Articular chondrocyte of knee joint (primary cell): Measurements from ENCODE around the gene CWF19L1. TPM values are rescaled to one million over a fixed set of nuclear protein-coding genes. Genes with fewer than 3 reads are reported as not detected.
A peak's percentile ranks its signal among the peaks of the same experiment; 100 is the strongest.

Experiments used
- small RNA-seq: library from RNA; depleted of rRNA; stranded (forward); fragments of <200 nt; gene quantifications from one replicate; pipeline ENCODE3, GENCODE V24; 2012
- total RNA-seq: library from RNA; depleted of rRNA; stranded (reverse); fragments of >200 nt; gene quantifications from 2 replicates; pipeline ENCODE4 v1.2.3, GENCODE V29; 2012

Gene CWF19L1
- 21.8 and 33.3 TPM in 2 replicates for total RNA-seq

DNA sequence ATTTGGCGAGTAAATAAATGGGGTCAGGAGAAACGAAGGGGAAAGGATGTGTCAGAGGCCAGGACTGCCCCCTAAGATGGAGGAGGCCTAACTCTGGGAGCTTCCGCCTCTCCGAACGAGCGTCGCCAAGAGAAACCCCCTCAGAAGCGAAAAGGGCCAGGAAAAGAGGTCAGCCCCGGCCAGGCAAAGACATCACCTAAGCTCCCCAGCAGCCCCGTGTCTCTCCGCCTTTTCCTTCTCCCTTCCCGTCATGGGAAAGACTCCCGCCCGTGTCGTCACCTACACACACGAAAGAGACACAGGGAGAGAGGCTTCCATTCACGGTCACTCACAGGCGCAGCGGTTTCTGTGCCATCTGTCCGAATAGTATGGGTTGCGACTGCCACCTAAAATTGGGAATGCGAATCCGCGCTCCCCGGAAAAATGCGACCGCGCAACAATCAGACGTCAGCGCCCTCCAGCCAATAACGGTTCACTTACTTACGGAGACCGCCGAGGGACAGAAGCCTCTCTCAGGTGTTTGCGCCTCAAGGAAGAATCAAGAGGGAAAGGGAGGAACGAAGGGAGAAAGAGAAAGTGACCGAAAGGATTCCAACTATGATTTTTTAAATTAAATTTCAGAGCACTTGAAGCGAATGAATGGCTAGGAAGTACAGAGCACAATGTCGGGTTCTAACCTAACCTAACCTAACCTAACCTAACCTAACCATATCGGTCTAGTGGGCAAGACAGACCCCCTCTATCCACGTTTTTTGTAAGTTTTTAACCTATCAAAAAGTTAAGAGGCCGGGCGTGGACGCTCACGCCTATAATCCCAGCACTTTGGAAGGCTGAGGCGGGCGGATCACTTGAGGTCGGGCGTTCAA, at the start of gene CWF19L1:
Gene CWF19L1, minus strand, starts transcription at position 400 of the 866 bp plus-strand sequence. Its CDS starts 45 bp downstream, at position 355.

GRCh38 chr10:100286051-100287033, 18.9 kb upstream of the CWF19L1 start, which contains the start of gene BLOC1S2:
TSS of gene BLOC1S2 (minus strand) at chr10:100286680. CDS start at chr10:100286659, 21 bp downstream.

GRCh38 chr10:100185364-100186252, 81.8 kb downstream of the CWF19L1 start, which contains the start of gene ERLIN1:
TSS of gene ERLIN1 (minus strand) at chr10:100186029. CDS start at chr10:100185626, 403 bp downstream.

Small RNAs within 50 kb of the gene (small RNA-seq; reads per million reads assigned to genes)
- gene RNU6-422P (not detected), gene SNORA12 (68.0 reads per million, percentile 97 among the genes with 10 or more reads in this experiment)

Other genes with a start within 250 kb of the CWF19L1 start
- not detected in 2 replicates for gene CPN1, start 185.8 kb downstream of the CWF19L1 start, total RNA-seq
- 60.5 and 61.4 TPM in 2 replicates for gene ERLIN1, start 81.6 kb downstream of the CWF19L1 start, total RNA-seq
- gene CHUK, start 38.0 kb downstream of the CWF19L1 start, total RNA-seq: 21.4 and 24.6 TPM in 2 replicates
- 54.9 and 63.2 TPM in 2 replicates for gene BLOC1S2, start 19.0 kb upstream of the CWF19L1 start, total RNA-seq
- gene PKD2L1, start 62.6 kb upstream of the CWF19L1 start, total RNA-seq: not detected in 2 replicates
- gene SCD, start 79.6 kb upstream of the CWF19L1 start, total RNA-seq: 72.6 and 142 TPM in 2 replicates
- not detected in 2 replicates for gene WNT8B, start 195.4 kb upstream of the CWF19L1 start, total RNA-seq